Endothelial cell of umbilical vein (primary cell): ENCODE data around the gene SNX25.

Experiments used
- CTCF ChIP-seq, 2 donors: IDR thresholded peaks; 1 replicate in 1 of 2; 2 replicates in 1 of 2; pipeline ENCODE4 v1.5.1; 2011; ENCODE audit warnings: low read length in 2 of 2, mild to moderate bottlenecking in 2 of 2, moderate library complexity in 2 of 2, control low read depth in 1 of 2, inconsistent platforms in 1 of 2, low read depth in 1 of 2; ENCODE audit not compliant: insufficient read depth in 1 of 2; ENCODE audit errors: extremely low read depth in 1 of 2
- EZH2 ChIP-seq: IDR thresholded peaks from 2 replicates; pipeline ENCODE4 v1.6.1; 2012; ENCODE audit warnings: borderline replicate concordance, low read depth, mild to moderate bottlenecking, moderate library complexity, low read length, inconsistent platforms; ENCODE audit not compliant: severe bottlenecking
- MYC ChIP-seq: IDR thresholded peaks from one replicate; pipeline ENCODE4 v1.6.1; 2011; ENCODE audit warnings: mild to moderate bottlenecking, low read depth, low read length

- no peak for TF ChIP-seq CTCF (IDR thresholded peaks at IDR 0.05; ENCODE audit: extremely low read depth in 1 of 2, insufficient read depth in 1 of 2, low read depth in 1 of 2, low read length in 2 of 2)
- TF ChIP-seq MYC: no peak
- TF ChIP-seq EZH2: no peak
Observed at GRCh38 chr4:185248393-185249039, 39.1 kb downstream of the SNX25 start.
